Sigmoid colon (tissue), 7 donors: ENCODE data around the gene KIRREL3. TPM values are rescaled to one million over a fixed set of nuclear protein-coding genes. Genes with fewer than 3 reads are reported as not detected.

Experiments used
- DNase-seq: peaks from one replicate; pipeline ENCODE4 v3.0.0-alpha.2; 2019
- H3K27ac ChIP-seq, 4 donors: fragments of 200-600 bp; sonication (generic); one replicate each; pipeline ENCODE4 v1.5.1; 2016 to 2019; ENCODE audit warnings: mild to moderate bottlenecking in 1 of 4
- H3K27me3 ChIP-seq, 3 donors: fragments of 200-600 bp; sonication (generic); one replicate each; pipeline ENCODE4 v1.5.1; 2019; ENCODE audit warnings: mild to moderate bottlenecking in 1 of 3
- H3K36me3 ChIP-seq, 4 donors: fragments of 200-600 bp; sonication (generic); one replicate each; pipeline ENCODE4 v1.5.1; 2016 to 2019
- H3K4me1 ChIP-seq, 4 donors: fragments of 200-600 bp; sonication (generic); one replicate each; pipeline ENCODE4 v1.5.1; 2017 to 2019
- H3K4me3 ChIP-seq, 4 donors: fragments of 200-600 bp; sonication (generic); one replicate each; pipeline ENCODE4 v1.5.1; 2017 to 2019; ENCODE audit warnings: mild to moderate bottlenecking in 2 of 4, moderate library complexity in 1 of 4
- H3K9me3 ChIP-seq, 4 donors: fragments of 200-600 bp in 3 of 4; sonication (generic) in 3 of 4; one replicate each; pipeline versions ENCODE4 v1.5.1 to v1.6.1; 2013 to 2019
- CTCF ChIP-seq, 4 experiments: fragments of 450-650 bp in 3 of 4; fragments of 200-600 bp in 1 of 4; IDR thresholded peaks; one replicate each; pipeline ENCODE4 v1.5.1; 2016 to 2019; ENCODE audit warnings: antibody characterized with exemption in 4 of 4, mild to moderate bottlenecking in 3 of 4, moderate library complexity in 2 of 4
- EP300 ChIP-seq, 4 donors: sonication (generic); formaldehyde crosslinking; IDR thresholded peaks; one replicate each; pipeline ENCODE4 v1.6.1; 2017; ENCODE audit warnings: antibody characterized with exemption in 4 of 4
- POLR2A ChIP-seq, 2 donors: fragments of 450-650 bp; IDR thresholded peaks; one replicate each; pipeline ENCODE4 v1.6.1; 2016; ENCODE audit warnings: antibody characterized with exemption in 2 of 2, mild to moderate bottlenecking in 2 of 2, moderate library complexity in 2 of 2
- POLR2AphosphoS5 ChIP-seq, 4 donors: sonication (generic); formaldehyde crosslinking; IDR thresholded peaks; one replicate each; pipeline ENCODE4 v1.6.1; 2017; ENCODE audit warnings: antibody characterized with exemption in 4 of 4
- WGBS, 2 donors: extraction: QIAGEN DNeasy Blood & Tissue Kit; methylation state at CpG; one replicate each; pipeline ENCODE4 v1.1.7; 2013; 5-methylcytosine and 5-hydroxymethylcytosine counted together
- intact Hi-C: fragments of 100-400 bp; cut with DNase I; formaldehyde crosslinking; loops from one replicate; pipeline ENCODE4 v1.15.1; 2023
- polyA plus RNA-seq, 3 donors: library from polyadenylated mRNA; stranded (reverse); fragments of 200-250 nt; gene quantifications; one replicate each; pipeline ENCODE4 v1.2.3, GENCODE V29; 2013
- total RNA-seq, 4 donors: library from RNA; depleted of rRNA; stranded (reverse); fragments of >200 nt; gene quantifications; one replicate each; pipeline ENCODE4 v1.1.0, GENCODE V29; 2016
- donor health status: healthy with polysubstance abuse.
- donor health status: Bipolar disorder and iron deficiency.
- donor health status: healthy.

Gene KIRREL3
- total and polyA plus RNA-seq, 7 donors = under 0.01 to 3.3 (median 1.0) TPM

- H3K4me1 ChIP-seq = no peaks in the 10 kb centered on the region
- no peak for DNase-seq
- H3K27ac ChIP-seq = no peak overlapping the region
- H3K9me3 ChIP-seq = no peaks in the 10 kb centered on the region
- TF ChIP-seq POLR2AphosphoS5 (IDR thresholded peaks at IDR 0.05) (no peak), EP300 (IDR thresholded peaks at IDR 0.05) (no peak), CTCF (IDR thresholded peaks at IDR 0.05) (no peak), POLR2A (IDR thresholded peaks at IDR 0.05) (no peak)
- H3K4me3 ChIP-seq = no peak overlapping the region
- intact Hi-C loops = no loop called here
- no peaks in the 10 kb centered on the region for H3K36me3 ChIP-seq
- H3K27me3 ChIP-seq = peaks cover 0 to 5% (median 0%) of the 10 kb centered on the region in 3 donors
- WGBS, 2 donors = 71 to 80% methylated on average over 2 of the region's 2 CpGs
Measured at GRCh38 chr11:126829716-126830115, 170.9 kb downstream of the KIRREL3 start.

GRCh38 chr11:126824035-126824607, 176.4 kb downstream of the KIRREL3 start:
- 33 to 58% methylated on average over 7 of the region's 7 CpGs for WGBS, 2 donors
- Histone ChIP-seq H3K4me1 (no peaks in the 10 kb centered on the region), H3K27me3 (peaks cover 0 to 5% (median 0%) of the 10 kb centered on the region in 3 donors), H3K36me3 (no peaks in the 10 kb centered on the region), H3K4me3 (no peak overlapping the region), H3K9me3 (no peaks in the 10 kb centered on the region), H3K27ac (no peak overlapping the region)
- intact Hi-C loops = no loop called here
- DNase-seq = no peak
- TF ChIP-seq EP300 (IDR thresholded peaks at IDR 0.05) (no peak), POLR2A (IDR thresholded peaks at IDR 0.05) (no peak), POLR2AphosphoS5 (IDR thresholded peaks at IDR 0.05) (no peak), CTCF (IDR thresholded peaks at IDR 0.05) (no peak)

GRCh38 chr11:126823274-126823673, 177.3 kb downstream of the KIRREL3 start:
- no peak for DNase-seq
- no peaks in the 10 kb centered on the region for H3K4me1 ChIP-seq
- no peaks in the 10 kb centered on the region for H3K36me3 ChIP-seq
- H3K27ac ChIP-seq = no peak overlapping the region
- H3K9me3 ChIP-seq = no peaks in the 10 kb centered on the region
- H3K27me3 ChIP-seq = peaks cover 0 to 3% (median 0%) of the 10 kb centered on the region in 3 donors
- no peak overlapping the region for H3K4me3 ChIP-seq
- no peak for TF ChIP-seq CTCF (IDR thresholded peaks at IDR 0.05)
- TF ChIP-seq EP300 (IDR thresholded peaks at IDR 0.05) = no peak
- no peak for TF ChIP-seq POLR2A (IDR thresholded peaks at IDR 0.05)
- TF ChIP-seq POLR2AphosphoS5 (IDR thresholded peaks at IDR 0.05) = no peak
- intact Hi-C loops = no loop called here

- intact Hi-C loops = no loop called here
- 73 to 76% methylated on average over 1 of the region's 1 CpG for WGBS, 2 donors
- DNase-seq = no peak
- no peaks in the 10 kb centered on the region for H3K4me1 ChIP-seq
- H3K27ac ChIP-seq = no peak overlapping the region
- no peaks in the 10 kb centered on the region for H3K36me3 ChIP-seq
- H3K9me3 ChIP-seq = no peaks in the 10 kb centered on the region
- TF ChIP-seq CTCF (IDR thresholded peaks at IDR 0.05) = no peak
- no peak for TF ChIP-seq POLR2A (IDR thresholded peaks at IDR 0.05)
- TF ChIP-seq EP300 (IDR thresholded peaks at IDR 0.05) = no peak
- TF ChIP-seq POLR2AphosphoS5 (IDR thresholded peaks at IDR 0.05) = no peak
- H3K27me3 ChIP-seq = peaks cover 0 to 4% (median 0%) of the 10 kb centered on the region in 3 donors
- no peak overlapping the region for H3K4me3 ChIP-seq
Measured at GRCh38 chr11:126821827-126822226, 178.7 kb downstream of the KIRREL3 start.

- Histone ChIP-seq H3K27ac (no peak overlapping the region), H3K36me3 (no peaks in the 10 kb centered on the region), H3K4me3 (no peak overlapping the region), H3K4me1 (no peaks in the 10 kb centered on the region), H3K9me3 (no peaks in the 10 kb centered on the region), H3K27me3 (peaks cover 0 to 4% (median 0%) of the 10 kb centered on the region in 3 donors)
- no peak for TF ChIP-seq POLR2AphosphoS5 (IDR thresholded peaks at IDR 0.05)
- TF ChIP-seq EP300 (IDR thresholded peaks at IDR 0.05) = no peak
- no peak for TF ChIP-seq POLR2A (IDR thresholded peaks at IDR 0.05)
- intact Hi-C loops = no loop called here
- WGBS, 2 donors = 83 to 92% methylated on average over 10 of the region's 10 CpGs
- DNase-seq = no peak
Measured at GRCh38 chr11:126819194-126819593, 181.4 kb downstream of the KIRREL3 start.
